GM18517 (cell line): ENCODE measurements around the gene RASL10A.

ENCODE experiments used
- ATAC-seq: cut with Tn5 transposase; IDR thresholded peaks from one replicate; pipeline ENCODE4 v1.9.1; 2021; ENCODE audit warnings: mild to moderate bottlenecking, moderate library complexity; ENCODE audit not compliant: unreplicated experiment

The RASL10A gene

DNA sequence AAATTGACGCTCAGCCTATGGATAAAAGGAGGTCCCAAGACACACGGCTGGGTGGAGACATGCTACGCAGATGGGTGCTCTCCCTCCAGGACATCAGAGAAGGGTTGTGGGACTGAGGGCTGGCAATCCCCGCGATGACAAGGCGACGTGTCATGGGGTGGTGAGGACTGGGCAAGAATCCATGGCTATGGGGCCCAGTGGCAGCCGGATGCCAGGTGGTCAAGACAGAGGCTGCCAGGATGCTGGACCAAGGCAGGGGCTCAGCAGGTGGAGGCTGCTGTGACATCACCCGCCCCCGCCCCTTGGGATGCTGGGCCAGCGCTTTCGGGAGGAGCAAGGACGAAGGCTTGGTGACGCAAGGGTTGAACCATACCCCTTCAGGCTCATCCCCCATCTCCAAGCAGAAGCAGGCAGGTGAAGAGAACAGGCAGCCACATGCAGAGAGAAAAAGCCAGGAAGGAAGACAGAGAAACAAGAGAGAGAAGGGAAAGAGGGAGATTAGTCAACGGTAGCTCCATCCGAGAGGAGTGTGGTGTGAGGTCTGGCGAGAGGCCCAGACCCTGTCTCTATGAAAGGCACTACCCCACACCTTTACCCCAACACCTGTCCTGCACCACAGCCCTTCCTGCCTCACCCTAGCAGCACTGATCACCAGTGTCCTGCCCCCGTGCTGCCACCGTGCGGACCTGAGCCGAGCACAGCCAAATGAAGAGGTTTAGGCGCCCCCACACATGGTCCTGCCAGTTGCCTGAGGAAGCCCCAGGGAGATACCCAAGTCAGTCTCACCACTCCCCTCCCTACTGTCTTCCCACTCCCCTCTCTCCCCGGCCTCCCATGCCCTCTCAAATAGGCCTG, 24.1 kb upstream of the RASL10A start:
- ATAC-seq, result no peak

DNA sequence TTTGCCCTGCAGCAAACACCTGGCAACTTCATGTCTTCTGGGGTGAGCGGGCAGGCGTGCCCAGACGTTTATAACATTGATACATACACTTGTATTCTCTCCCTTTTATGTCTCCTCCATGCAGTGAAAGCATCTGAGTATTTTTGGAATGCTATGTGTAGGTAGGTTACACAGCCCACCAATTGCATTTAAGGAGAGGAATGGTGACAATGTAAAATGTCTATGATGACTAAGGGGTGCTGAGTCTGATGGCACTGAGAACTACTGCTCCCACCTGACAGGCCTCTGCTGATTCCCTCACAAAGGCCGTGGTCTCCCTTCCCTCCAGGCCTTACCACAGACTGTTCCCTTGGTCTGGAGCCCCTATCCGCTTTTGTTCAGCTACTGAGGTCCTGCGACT, 22.9 kb upstream of the RASL10A start:
- no peak for ATAC-seq

DNA sequence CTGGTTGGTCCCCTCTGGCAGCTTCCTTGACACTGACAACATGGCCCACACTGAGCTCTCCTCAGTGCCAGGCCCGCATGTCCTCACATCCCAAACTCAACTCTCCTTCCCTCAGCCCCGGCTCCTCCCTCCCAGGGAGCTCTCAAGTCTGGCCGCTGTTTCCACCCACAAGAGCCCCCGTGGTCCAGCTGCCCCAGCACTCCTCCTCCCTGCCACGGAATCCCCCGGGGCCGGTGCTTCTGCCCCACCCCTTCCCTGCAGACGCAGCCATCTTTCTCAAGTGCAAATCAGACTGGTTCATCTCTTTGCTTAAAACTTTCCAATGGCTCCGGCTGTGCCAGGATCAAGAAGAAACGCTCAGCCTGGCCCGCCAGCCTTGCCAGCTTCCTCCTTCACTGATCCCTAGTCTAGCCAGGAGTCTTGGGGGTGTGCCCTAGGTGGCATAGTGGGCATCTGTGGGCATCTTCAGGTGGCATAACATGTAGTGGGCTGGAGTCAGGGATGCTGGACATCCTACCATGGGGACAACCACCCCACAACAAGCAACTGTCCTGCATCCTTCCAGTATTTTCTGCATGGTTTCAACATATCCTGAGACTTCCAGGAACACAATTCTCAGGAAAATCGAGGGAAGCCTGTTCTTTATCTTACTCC, 22.3 kb upstream of the RASL10A start:
- no peak for ATAC-seq

DNA sequence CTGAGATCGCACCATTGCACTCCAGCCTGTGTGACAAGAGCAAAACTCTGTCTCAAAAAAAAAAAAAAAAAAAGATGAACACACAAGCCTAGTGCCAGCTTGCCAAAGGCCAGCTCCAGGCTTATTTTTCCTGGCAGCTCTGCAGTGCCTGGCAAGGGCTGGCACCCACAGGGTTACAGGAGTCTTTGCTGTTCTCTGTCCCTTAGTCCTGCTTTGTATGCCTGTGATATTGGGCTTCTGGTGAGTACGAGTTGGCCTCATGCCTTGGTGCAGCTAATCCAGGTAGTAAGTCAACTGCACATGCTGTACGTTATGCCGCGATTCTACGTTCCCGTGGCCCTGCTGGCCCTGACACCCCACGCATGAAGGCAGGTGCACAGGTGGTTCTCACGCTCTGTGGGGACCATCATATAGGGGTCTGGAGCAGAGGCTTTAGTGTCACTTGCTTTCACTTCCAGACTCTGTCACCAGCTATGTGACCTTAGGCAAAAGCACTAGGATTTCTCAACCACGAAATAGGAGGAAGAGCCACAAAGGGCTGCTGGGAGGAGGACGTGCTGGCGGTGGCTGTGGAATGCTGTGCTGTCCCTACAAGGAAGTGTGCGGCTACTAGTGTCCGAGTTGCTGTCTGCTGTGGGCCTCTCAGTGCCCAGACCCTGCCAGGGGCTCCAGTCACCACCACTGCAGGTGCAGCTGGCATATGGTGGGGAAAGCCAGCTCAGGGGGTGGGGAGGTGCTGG, 21.4 kb upstream of the RASL10A start:
- no peak for ATAC-seq

DNA sequence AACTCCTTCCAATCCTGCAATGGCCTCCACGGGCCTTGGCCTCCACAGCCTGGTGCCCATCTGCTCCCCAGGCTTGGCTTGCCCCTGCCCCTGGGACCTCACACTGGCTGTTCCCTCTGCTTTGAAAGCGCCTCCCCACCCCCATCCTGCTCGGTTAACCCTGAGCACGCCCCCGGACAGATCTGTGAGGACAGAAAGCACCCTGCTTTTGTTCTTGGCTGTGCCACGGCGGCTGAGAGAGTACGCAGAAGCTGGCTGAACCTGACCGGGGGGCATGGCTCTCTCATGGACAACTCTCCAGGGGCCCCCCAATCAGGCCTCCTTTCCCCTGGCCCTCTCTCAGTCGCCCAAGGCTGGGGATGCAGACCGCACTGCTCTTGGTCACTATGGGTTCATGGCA, 20.2 kb upstream of the RASL10A start:
- no peak for ATAC-seq

DNA sequence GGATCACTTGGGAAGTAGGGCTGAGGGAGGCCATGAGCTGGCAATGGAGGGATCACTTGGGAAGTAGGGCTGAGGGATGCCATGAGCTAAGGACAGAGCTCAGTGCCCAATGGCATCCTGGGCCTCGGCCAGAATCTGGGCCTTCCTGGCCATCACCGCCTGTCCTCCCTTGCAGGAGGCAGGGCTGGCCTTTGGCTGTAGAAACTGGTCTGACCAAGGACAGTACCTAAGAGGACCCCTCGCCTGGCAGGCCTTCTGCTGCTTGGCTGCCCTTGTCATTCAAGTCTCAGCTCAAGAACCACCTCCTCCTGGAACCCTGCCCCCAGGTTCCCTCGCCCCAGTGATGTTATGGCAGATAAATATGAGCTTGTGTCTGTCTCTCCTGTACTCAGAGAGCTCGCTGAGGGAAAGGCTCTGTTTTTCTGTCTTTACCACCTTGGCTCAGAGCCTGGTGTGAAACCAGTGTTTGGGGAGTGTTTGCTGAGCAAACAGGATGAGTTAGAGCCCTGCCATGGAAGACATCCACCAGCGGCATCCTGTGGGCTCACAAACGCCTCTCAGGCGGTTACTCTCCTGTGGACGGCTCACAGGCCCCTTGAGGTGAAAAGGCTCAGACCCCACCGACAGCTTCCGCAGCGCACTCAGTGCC, 19.3 kb upstream of the RASL10A start:
- ATAC-seq, result no peak

DNA sequence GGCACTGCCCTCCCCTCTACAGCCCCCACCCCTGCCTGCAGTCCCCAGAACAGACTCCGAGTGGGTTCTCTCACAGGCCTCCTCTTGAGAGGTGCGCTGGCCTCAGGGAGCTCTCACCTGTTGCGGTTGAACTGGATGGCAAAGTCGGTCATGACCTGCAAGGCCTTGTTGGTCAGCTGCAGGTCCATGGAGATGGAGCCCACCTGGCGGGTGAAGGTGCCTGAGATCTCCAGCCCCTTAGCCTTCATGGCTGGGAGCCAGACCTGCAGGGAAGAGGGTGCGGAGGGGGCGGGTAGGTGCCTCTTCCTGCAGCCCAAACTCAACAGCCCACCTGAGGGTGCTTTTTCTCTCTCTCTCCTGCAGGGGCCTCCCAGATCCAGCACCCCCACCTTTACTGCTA, 18.7 kb upstream of the RASL10A start:
- no peak for ATAC-seq

DNA sequence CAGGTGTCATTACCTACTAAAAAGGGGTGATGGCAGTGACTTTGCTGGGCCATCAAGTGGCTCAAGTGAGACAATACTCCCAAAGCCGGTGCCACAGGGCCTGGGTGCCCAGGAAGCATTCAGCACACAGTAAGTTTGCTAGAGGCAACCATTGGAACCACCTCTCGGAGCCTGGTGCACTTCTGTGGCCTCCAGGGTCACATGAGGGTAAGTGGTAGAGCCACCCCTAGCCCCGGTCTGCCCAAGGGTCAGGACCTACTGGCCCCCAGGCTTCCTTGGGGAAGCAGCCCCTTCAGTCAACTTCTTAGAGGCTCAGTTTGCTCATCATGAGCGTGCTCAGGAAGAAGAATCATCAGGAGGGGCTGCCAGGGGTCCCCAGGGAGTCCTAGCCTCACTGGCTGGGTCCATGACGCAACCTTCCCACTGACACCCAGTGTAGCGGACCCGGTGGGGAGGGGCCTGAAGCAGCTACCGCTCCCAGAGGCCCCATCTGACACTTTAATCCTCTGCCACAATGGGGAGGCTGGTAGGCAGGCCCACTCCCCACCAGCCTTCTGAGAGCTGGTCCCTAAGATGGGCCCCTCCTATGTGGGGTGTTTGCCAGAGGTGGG, 17.5 kb upstream of the RASL10A start:
- no peak for ATAC-seq

DNA sequence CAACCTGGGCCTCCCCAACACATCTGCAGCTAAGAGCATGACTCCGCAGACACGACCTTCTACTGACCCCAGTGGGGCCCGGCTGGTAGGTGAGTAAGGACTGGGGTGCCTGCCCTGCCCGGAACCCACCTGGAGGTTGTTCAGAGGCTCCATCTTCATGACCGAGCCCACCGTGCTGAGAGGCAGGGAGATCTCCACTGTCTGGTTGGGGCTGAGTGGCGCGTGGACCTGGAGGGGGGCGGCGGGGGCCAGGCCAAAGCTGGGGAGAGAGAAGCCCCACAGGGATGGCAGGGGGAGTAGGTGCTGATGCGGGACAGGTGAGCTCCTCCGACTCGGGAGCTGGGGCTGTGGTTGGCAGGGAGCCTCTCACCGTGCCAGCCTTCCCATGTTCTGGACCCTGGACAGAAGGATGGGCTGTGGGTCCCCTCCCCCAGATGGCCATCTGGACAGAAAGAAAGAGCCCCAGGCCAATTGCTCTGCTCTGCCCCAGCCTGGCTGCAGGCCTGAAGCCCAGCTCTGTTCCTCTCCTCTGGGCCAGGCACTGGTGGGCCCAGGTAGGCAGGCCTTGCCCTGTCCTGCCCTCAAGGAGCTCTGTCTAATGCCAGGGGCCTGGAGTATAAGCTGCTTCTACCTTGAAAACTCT, 16.3 kb upstream of the RASL10A start:
- ATAC-seq, result no peak

DNA sequence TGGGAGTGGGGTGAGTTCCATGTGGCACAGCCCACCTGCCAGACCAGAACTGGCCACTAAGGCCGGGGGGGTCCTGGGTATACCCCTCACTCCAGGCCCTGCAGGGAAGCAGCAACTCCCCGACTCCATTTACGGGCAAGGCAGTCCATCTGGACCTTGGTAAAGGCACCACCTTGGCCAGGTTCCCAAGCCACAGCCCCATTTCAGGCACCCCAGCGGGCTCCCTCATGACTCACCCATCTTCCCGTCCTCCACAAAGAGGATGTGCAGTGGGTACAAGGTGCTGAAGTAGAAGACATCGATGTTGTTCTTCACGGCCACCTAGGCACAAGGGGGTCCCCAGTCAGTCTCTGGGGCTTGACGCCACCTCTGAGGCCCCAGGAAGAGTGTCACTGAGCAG, 15.7 kb upstream of the RASL10A start:
- ATAC-seq, result no peak

DNA sequence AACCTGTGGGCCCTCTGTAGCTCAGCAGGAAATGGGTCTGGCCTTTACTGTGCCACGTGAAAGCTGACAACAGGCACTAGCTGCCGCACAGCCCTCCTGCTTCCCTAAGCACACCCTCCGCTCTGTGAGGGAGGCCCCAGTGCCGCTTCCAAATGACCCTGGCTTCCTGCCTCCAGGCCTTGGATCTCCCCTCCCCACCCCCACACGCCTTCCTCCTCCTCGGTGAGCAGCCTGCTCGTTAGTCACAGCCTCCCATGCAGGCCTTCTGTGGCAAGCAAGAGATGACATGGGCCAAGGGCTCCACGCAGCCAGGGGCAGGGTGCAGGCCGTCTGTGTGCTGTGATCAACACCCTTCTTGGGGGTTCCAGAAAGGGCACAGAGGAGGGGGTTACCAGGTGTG, 15.3 kb upstream of the RASL10A start:
- ATAC-seq, result no peak

DNA sequence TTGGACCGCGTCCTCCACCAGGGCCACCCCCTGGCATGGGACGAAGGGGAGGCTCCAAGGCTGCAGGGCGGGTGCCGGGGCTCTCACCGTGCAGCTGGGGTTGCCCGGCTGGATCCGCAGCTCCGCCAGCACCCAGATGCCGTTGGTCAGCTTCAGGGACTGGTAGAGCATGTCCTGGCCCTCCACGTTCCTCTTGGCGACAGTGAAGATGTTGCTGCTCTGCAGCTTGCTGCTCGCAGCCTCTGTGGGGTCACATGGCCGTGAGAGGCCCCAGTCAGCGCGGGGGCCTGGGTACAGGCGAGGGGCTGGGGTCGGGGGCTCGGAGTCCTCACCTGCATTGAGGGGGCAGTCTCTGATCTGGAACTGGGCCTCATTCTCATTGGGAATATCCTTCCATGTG, 14.8 kb upstream of the RASL10A start:
- ATAC-seq, result no peak

DNA sequence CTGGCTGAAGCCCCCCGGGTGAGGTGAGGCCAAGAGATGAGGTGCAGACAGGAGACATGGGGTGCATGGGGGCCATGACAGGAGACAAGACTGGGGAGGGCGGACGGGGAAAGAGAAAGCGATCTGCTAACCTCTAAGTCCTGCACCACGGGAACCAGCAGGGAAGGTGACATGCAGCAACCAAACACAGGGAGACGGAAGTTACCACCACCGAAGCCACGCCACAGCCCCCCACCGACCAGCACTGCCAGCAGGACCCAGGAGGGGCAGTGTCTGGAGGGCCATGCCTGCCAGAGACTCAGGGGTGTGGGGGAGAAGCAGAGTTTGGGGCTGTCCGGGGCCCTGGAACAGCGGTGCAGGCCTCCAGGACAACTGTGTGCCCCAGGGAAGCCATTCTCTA, 14.1 kb upstream of the RASL10A start:
- ATAC-seq, result no peak

DNA sequence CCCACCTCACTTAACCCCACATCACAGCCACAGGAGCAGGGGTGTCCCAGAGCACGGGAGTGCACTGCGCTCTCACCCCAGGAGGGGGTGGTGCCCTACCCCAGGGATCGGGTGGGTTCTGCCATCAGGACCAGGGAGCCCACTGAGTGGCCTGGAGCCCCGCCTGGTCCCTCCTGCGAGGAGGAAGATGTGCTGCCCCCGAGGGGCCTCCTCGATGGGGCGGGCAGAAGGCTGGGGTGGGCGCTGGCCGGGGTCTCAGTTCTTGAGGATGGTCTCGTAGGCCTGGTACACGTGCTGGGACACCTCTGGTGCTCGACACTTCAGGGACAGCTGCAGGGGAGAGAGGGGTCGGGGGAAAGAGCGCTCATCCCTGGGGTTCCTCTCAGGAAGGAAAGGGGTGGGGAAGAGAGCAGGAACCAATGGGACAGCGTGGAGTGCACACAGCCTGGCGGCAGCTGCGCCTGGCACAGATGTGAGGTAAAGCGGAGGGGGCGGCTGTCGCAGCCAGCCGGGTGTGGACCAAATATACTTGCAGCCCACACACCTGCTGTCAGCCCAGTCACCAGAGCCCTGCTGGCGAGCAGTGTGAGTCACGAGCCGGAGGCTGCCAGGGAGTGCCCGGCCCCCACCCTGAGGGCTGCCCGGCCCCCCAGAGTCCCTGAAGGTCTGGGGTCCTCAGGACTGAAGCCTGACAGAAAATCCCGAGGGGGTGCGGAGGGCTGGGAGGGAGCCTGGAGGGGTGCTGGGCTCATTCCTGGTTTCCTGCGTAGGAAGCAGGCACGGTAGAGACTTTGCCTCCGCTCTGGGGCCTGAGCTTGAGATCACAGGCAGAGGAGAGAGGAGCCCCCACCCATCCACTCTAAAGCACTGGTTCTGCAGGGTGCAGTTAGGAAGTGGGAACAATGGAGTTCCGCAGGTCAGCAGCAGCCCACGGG, 13.3 kb upstream of the RASL10A start:
- no peak for ATAC-seq

DNA sequence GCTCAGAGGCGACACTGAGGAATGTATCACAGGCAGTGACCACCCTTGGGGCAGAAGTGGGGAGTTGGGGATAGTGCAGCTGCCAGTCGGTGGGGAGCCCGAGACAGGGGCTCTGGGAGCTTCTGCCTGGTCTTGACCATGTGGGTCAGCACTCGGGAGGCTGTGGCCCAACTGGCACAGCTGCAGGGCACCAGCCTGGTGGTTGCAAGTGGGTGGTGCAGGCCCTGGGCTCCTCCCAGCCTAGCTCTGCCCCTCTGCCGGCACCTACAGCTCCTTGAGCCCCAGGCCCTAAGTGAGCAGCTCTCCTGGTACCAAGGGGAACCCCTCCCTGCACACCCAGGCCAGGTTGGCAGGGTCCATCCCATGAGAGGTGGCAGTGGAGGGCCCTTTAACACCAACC, 12.6 kb upstream of the RASL10A start:
- no peak for ATAC-seq

DNA sequence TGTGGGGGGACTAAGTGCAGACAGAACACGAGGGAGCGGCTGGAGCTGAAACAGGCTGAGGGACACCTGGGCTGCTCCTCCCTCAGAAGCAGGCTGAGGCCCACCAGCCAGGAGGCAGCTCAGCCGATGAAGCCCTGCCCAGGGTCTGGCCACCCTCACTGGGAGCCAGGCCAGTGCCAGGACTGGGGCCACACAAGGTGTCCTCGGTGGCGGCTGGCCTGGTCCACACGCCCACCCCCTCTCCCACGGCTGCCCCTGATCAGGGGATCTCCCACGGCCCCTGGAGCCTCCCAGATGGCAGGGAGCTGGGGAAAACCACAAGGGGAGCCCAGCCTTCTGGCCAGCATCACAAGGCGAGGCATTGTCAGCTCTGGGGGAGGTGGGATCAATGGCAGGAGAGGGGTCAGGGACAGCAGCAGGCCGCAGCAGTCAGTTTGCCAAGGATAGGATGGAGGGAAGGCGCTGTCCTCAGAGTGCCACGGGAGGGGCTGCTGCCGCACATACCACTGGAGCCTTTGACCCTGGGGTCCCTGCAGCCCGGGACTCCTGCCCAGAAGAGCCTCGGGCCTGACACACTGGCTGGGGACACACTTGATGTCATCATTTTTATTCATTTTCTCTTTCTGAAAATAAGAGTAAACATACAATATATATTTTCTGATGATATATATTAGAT, 11.7 kb upstream of the RASL10A start:
- no peak for ATAC-seq

DNA sequence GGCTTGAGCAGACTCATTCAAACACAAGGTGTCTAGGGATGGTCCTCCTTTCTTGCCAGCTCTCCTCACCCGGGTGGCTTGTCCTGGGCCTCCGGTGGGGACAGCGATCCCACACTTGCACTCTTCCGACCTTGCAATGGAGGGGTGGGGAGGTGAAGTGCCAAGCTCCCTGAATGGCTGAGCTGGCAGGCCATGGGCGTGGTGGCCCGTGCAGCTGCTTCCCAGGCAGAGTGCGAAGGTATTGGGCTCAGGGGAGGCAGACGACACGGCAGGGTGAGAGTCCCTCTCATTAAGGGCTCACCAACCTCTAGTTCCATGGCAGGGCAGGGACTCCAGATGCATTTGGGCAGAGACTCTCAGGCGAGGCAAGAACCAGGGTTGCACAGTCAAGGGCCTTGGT, 11.0 kb upstream of the RASL10A start:
- ATAC-seq, result no peak

DNA sequence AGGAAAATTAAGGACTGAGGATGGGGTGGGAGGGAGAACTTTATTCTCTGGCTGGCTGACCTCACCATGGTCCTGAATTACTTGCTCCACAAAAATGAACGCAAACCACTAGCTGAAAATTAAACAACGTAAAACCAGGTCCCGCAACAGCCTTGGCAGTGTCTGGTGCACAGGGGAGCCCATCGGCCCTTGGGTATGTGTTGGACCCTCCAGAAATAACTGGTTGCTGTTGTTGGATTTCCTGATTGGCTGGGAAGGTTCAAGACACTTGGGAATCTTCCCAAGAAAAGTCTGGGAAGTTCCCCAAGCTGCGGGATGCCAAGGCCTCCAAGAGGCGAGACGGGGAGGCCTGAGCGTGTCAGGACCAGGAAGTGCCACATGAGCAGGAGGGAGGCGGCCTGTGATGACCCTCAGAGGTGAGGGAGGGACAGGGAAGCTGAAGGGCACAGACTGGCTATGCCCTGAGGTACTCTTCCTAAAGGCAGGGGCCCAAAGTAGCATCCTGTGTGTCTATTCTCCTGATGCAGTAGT, 10.4 kb upstream of the RASL10A start:
- ATAC-seq, result no peak

DNA sequence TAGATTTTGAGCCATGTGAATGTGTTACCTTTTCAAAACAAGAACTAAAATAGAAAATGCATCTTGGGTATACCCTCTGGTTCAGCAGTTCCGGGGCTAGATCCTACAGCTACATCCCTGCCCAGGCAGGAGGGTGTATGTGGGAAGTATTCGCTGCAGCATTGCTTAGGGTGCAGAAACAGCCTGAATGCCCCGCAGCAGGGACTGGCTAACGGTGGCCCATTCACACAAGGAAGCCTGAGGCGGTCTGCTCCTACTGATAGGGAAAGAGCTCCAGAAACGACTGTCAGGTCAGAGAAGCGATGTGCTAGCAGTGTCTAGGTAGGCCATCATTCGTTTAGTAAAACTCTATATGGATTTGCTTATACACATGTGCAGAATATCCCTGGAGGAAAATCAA, 9.9 kb upstream of the RASL10A start:
- ATAC-seq, result no peak
